ENCODE measurements around the gene MYO7B.

Gene MYO7B

GRCh38 chr2:127641846-127642507 is 106.5 kb downstream of the MYO7B start:
- no peaks in the 10 kb centered on the region for H3K9me2 ChIP-seq (replicated peaks; ENCODE audit: insufficient read depth, low read length)
- H3K9ac ChIP-seq (ENCODE audit: low read length) = no peak overlapping the region
- H3K4me2 ChIP-seq (ENCODE audit: low read depth, low read length) = no peak overlapping the region
- H3K4me1 ChIP-seq (ENCODE audit: low read length) = no peaks in the 10 kb centered on the region
- no peak for TF ChIP-seq EZH2phosphoT487 (IDR thresholded peaks at IDR 0.05; ENCODE audit: low read length)
- no peak for TF ChIP-seq EZH2 (optimal IDR thresholded peaks at IDR 0.05; ENCODE audit: low read depth, low read length)
- TF ChIP-seq CTCF (IDR thresholded peaks at IDR 0.05; ENCODE audit: low read length) = no peak
- peaks cover 11% of the 10 kb centered on the region; the same call in 1 of the 2 replicates for H3K27me3 ChIP-seq (replicated peaks; ENCODE audit: insufficient read depth, low read length)
- no peak for DNase-seq
- no peaks in the 10 kb centered on the region for H3K9me3 ChIP-seq (replicated peaks; ENCODE audit: insufficient read depth, low read length)
- no peaks in the 10 kb centered on the region for H3F3A ChIP-seq (ENCODE audit: insufficient read depth, low read length)
- no peak overlapping the region for H2AFZ ChIP-seq (ENCODE audit: low read length)
- no peaks in the 10 kb centered on the region for H3K36me3 ChIP-seq (replicated peaks; ENCODE audit: insufficient read depth, low read length)
- no peaks in the 10 kb centered on the region for H3K79me2 ChIP-seq (ENCODE audit: low read length)
- no peak overlapping the region for H3K27ac ChIP-seq (ENCODE audit: low read length)
- no peaks in the 10 kb centered on the region for H4K20me1 ChIP-seq (ENCODE audit: insufficient read depth, low read length)
- no peak overlapping the region for H3K4me3 ChIP-seq (ENCODE audit: low read length)

- H3K9ac ChIP-seq (ENCODE audit: low read length) = no peak overlapping the region
- H3F3A ChIP-seq (ENCODE audit: insufficient read depth, low read length) = no peaks in the 10 kb centered on the region
- H3K79me2 ChIP-seq (ENCODE audit: low read length) = no peaks in the 10 kb centered on the region
- H3K27me3 ChIP-seq (replicated peaks; ENCODE audit: insufficient read depth, low read length) = peaks cover 11% of the 10 kb centered on the region; the same call in 1 of the 2 replicates
- no peaks in the 10 kb centered on the region for H3K9me2 ChIP-seq (replicated peaks; ENCODE audit: insufficient read depth, low read length)
- no peak overlapping the region for H2AFZ ChIP-seq (ENCODE audit: low read length)
- TF ChIP-seq CTCF (IDR thresholded peaks at IDR 0.05; ENCODE audit: low read length) (no peak), EZH2 (optimal IDR thresholded peaks at IDR 0.05; ENCODE audit: low read depth, low read length) (no peak), EZH2phosphoT487 (IDR thresholded peaks at IDR 0.05; ENCODE audit: low read length) (no peak)
- H3K27ac ChIP-seq (ENCODE audit: low read length) = no peak overlapping the region
- no peaks in the 10 kb centered on the region for H3K9me3 ChIP-seq (replicated peaks; ENCODE audit: insufficient read depth, low read length)
- DNase-seq = no peak
- H3K4me3 ChIP-seq (ENCODE audit: low read length) = no peak overlapping the region
- H3K4me1 ChIP-seq (ENCODE audit: low read length) = no peaks in the 10 kb centered on the region
- H3K36me3 ChIP-seq (replicated peaks; ENCODE audit: insufficient read depth, low read length) = no peaks in the 10 kb centered on the region
- H4K20me1 ChIP-seq (ENCODE audit: insufficient read depth, low read length) = no peaks in the 10 kb centered on the region
- H3K4me2 ChIP-seq (ENCODE audit: low read depth, low read length) = no peak overlapping the region
These were observed 107.4 kb downstream of the MYO7B start for GRCh38 chr2:127642706-127643438.

GRCh38 chr2:127643439-127644065 is 108.1 kb downstream of the MYO7B start:
- no peak overlapping the region for H2AFZ ChIP-seq (ENCODE audit: low read length)
- H3K4me3 ChIP-seq (ENCODE audit: low read length) = no peak overlapping the region
- no peak for TF ChIP-seq EZH2phosphoT487 (IDR thresholded peaks at IDR 0.05; ENCODE audit: low read length)
- TF ChIP-seq EZH2 (optimal IDR thresholded peaks at IDR 0.05; ENCODE audit: low read depth, low read length) = no peak
- TF ChIP-seq CTCF (IDR thresholded peaks at IDR 0.05; ENCODE audit: low read length) = no peak
- H3K9me2 ChIP-seq (replicated peaks; ENCODE audit: insufficient read depth, low read length) = no peaks in the 10 kb centered on the region
- no peak overlapping the region for H3K4me2 ChIP-seq (ENCODE audit: low read depth, low read length)
- peaks cover 11% of the 10 kb centered on the region; the same call in 1 of the 2 replicates for H3K27me3 ChIP-seq (replicated peaks; ENCODE audit: insufficient read depth, low read length)
- H3K27ac ChIP-seq (ENCODE audit: low read length) = no peak overlapping the region
- no peaks in the 10 kb centered on the region for H3K36me3 ChIP-seq (replicated peaks; ENCODE audit: insufficient read depth, low read length)
- no peaks in the 10 kb centered on the region for H4K20me1 ChIP-seq (ENCODE audit: insufficient read depth, low read length)
- no peaks in the 10 kb centered on the region for H3K79me2 ChIP-seq (ENCODE audit: low read length)
- no peaks in the 10 kb centered on the region for H3K9me3 ChIP-seq (replicated peaks; ENCODE audit: insufficient read depth, low read length)
- no peak overlapping the region for H3K9ac ChIP-seq (ENCODE audit: low read length)
- no peak for DNase-seq
- no peaks in the 10 kb centered on the region for H3K4me1 ChIP-seq (ENCODE audit: low read length)
- H3F3A ChIP-seq (ENCODE audit: insufficient read depth, low read length) = no peaks in the 10 kb centered on the region
